Transverse colon (tissue), 4 donors: ENCODE data around the gene GIPC1.

Experiments
- CTCF ChIP-seq, 5 experiments: fragments of 200-600 bp in 3 of 5; fragments of 450-650 bp in 2 of 5; sonication (generic) in 3 of 5; IDR thresholded peaks; 1 replicate in 2 of 5; 2 replicates in 3 of 5; pipeline ENCODE4 v1.5.1; 2016 to 2017; ENCODE audit warnings: antibody characterized with exemption in 5 of 5, inconsistent platforms in 3 of 5, mild to moderate bottlenecking in 2 of 5, moderate library complexity in 1 of 5
- POLR2AphosphoS5 ChIP-seq, 3 donors: sonication (generic); formaldehyde crosslinking; IDR thresholded peaks; one replicate each; pipeline ENCODE4 v1.6.1; 2016; ENCODE audit warnings: antibody characterized with exemption in 3 of 3

DNA sequence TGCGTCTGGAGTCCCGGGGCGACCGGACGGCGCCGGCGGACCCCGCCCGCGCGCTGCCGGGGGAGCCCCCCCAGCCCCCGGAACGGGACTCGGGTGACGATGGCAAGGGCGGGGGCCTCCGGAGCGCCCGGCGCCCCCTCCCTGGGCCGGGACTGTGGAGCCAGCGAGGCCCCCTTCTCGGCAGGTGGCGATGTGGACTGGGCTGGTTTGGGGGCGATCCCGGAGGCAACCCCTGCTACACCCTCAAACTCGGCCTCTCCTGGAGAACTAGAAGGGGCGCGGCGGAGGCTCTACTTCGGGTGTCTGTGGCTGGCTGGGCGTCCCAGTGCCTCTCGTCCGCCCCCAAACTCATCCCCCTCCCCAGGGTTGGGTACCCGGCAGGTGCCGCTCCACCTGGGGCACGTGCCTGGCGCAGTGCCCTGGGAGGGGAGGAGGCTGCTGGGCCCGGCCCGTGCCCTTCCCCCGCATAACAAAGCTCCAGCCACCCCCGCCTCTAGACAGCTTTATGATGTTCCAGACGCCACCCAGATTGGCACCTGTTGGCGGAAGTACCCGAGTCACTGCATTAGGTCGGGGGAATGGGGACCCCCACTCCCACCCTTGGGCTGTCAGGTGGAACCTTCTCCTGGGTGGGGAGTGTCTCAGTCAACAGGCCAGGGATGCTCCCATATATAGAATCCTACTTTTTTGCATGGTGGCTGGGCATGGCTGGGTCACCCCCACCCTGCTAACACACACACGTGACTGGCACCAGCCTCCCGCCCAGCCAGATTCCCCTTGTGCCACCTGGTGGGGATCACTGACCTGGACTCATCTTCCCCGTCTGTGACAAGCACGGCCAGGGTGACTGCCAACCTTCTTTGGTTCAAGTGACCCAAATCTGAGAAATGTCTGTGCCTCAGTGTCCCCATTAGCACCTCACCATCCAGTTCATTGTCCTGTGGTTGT is 62.1 kb downstream of the GIPC1 start:
- TF ChIP-seq POLR2AphosphoS5 (IDR thresholded peaks at IDR 0.05) (no peak), CTCF (IDR thresholded peaks at IDR 0.05) (peak in 2 of 5 experiments; percentile 7 to 34)
